Neural crest cell (in vitro differentiated cells): ENCODE results near the gene CFHR3. TPM values are rescaled to one million over a fixed set of nuclear protein-coding genes. Genes with fewer than 3 reads are reported as not detected.
A peak's percentile ranks its signal among the peaks of the same experiment; 100 is the strongest.

Source experiments
- DNase-seq: peaks from one replicate; pipeline ENCODE4 v3.0.0; 2021; ENCODE audit warnings: low read depth, mixed read lengths, low spot score
- H3K27ac Mint-ChIP-seq: one replicate; pipeline ENCODE4 v1.8.0; 2021; ENCODE audit warnings: mild to moderate bottlenecking, mixed read lengths; ENCODE audit not compliant: unreplicated experiment
- H3K27me3 Mint-ChIP-seq: 2 replicates; pipeline ENCODE4 v1.8.0; 2021; ENCODE audit warnings: low read depth, mild to moderate bottlenecking, mixed read lengths
- H3K36me3 Mint-ChIP-seq: 2 replicates; pipeline ENCODE4 v1.8.0; 2021; ENCODE audit warnings: low read depth, mild to moderate bottlenecking, mixed read lengths
- H3K4me1 Mint-ChIP-seq: 2 replicates; pipeline ENCODE4 v1.8.0; 2021; ENCODE audit warnings: mixed read lengths
- H3K4me3 Mint-ChIP-seq: one replicate; pipeline ENCODE4 v1.8.0; 2021; ENCODE audit warnings: mild to moderate bottlenecking, mixed read lengths
- H3K9me3 Mint-ChIP-seq: 2 replicates; pipeline ENCODE4 v1.8.0; 2021; ENCODE audit warnings: mixed read lengths
- long read RNA-seq: library from polyadenylated mRNA; unstranded; transcript quantifications from one replicate; pipeline ENCODE4 v2.0.0, GENCODE V29; 2020
- total RNA-seq: library from RNA; stranded (reverse); gene quantifications from 2 replicates; pipeline ENCODE4 v1.2.1, GENCODE V29; 2021
- TF ChIP-seq, protein P1 (sequence below): fragments of 200-600 bp; sonication (generic); conservative IDR thresholded peaks from 2 replicates; pipeline ENCODE4 v1.5.0; 2021; ENCODE audit warnings: antibody characterized with exemption, mild to moderate bottlenecking

The CFHR3 gene
- 0.82 and 0.86 TPM in 2 replicates for total RNA-seq
- long read RNA-seq, partial matches to known transcripts: 0 of 1 reads
- long read RNA-seq, other reads (novel, unspliced or antisense): 1 of 1 reads

DNA sequence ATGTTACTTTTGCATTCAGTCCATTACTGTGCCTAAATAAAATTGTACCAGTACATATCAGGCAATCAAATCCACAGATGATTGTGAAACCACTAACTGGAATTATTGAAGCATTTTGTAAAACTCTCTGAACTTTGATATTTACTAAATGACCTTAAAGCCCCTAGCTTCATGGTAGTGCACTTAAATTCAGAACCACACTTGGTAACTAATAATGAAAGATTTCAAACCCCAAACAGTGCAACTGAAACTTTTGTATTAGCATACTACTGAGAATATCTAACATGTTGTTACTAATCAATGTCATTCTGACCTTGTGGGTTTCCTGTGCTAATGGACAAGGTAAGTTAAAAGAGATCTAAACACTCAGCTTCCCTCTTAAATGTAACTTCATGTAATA is at the start of gene CFHR3:
Gene CFHR3, plus strand, starts transcription at position 238 of the 400 bp plus-strand sequence. Its CDS starts 47 bp downstream, at position 285.
- no peaks in the 10 kb centered on the region for H3K9me3 Mint-ChIP-seq
- TF ChIP-seq, protein P1, sequence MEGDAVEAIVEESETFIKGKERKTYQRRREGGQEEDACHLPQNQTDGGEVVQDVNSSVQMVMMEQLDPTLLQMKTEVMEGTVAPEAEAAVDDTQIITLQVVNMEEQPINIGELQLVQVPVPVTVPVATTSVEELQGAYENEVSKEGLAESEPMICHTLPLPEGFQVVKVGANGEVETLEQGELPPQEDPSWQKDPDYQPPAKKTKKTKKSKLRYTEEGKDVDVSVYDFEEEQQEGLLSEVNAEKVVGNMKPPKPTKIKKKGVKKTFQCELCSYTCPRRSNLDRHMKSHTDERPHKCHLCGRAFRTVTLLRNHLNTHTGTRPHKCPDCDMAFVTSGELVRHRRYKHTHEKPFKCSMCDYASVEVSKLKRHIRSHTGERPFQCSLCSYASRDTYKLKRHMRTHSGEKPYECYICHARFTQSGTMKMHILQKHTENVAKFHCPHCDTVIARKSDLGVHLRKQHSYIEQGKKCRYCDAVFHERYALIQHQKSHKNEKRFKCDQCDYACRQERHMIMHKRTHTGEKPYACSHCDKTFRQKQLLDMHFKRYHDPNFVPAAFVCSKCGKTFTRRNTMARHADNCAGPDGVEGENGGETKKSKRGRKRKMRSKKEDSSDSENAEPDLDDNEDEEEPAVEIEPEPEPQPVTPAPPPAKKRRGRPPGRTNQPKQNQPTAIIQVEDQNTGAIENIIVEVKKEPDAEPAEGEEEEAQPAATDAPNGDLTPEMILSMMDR: no peak
- no peak within 1 kb of the TSS for H3K27ac Mint-ChIP-seq
- no peak for DNase-seq
- H3K4me1 Mint-ChIP-seq: no peaks in the 10 kb centered on the region
- H3K27me3 Mint-ChIP-seq: no peaks in the 10 kb centered on the region
- no peak within 1 kb of the TSS for H3K4me3 Mint-ChIP-seq
- no peaks in the 10 kb centered on the region for H3K36me3 Mint-ChIP-seq

DNA sequence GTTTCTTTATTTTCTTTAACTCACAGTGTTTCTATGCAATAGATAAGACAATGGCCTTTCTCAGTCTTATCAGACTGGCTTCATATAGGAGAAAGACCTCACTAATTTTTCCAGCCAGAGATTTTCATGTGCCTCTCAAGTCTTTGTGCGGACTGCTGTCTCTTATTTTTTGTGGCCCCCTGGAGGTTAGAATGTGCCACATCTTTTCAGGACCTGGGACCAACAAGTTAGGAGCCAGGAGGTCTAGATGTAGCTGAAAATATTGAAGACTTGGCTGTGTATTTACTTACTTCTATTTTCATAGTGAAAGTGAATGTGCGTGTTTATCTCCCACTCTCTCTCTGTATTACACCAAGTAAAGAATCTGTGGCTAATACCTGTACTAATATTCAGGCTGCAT is 42.1 kb upstream of the CFHR3 start:
- DNase-seq: no peak
- Mint-ChIP-seq H3K9me3 (peaks cover 7% of the 10 kb centered on the region), H3K27me3 (no peaks in the 10 kb centered on the region), H3K4me1 (peaks cover 5% of the 10 kb centered on the region), H3K27ac (no peak overlapping the region), H3K36me3 (peaks cover 3% of the 10 kb centered on the region), H3K4me3 (no peak overlapping the region)
- TF ChIP-seq, protein P1: peak; percentile 16

DNA sequence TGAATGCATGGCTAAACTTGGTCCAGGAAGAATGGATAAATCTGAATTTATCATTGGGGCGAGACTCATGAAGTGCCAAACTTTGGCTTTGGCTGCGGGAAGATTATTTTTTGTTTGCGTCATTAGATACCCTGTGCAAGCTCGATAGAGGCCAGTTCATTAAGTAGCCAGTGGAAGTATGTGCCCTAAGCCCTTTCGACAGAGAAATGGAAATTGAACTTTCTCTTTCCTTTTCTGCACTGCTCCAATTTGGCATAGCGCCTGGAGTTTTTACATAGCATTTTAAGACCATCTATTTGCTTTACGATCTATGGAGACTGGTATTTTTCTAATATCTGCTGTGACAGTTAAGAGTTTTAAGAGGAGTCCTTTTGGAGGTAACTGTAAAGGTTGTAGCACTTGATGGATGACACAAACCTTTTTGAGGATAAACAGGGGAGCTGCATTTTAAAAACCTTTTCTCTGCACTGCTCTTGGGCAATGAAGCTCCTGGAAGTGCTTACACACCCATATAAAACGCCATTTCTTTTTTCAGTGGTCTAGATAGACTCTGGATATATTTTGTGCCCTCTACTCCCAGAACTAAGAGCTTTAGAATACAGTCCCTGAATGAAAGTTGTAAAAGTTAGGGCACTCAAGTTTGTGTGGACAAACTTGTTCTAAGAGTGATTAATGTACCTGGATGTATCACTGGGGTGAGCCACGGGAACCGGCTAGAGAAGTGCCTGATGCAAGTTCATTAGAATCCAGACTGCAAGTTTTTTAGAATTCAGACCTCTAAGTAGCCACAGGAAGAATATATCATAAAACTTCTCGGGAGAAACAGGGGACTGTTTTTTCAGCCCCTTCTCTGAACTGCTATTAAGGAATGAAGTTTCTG is 41.3 kb upstream of the CFHR3 start:
- Mint-ChIP-seq H3K4me3 (no peak overlapping the region), H3K4me1 (peaks cover 5% of the 10 kb centered on the region), H3K27me3 (no peaks in the 10 kb centered on the region), H3K27ac (no peak overlapping the region), H3K36me3 (peaks cover 3% of the 10 kb centered on the region), H3K9me3 (peaks cover 12% of the 10 kb centered on the region)
- no peak for DNase-seq
- TF ChIP-seq, protein P1: no peak

DNA sequence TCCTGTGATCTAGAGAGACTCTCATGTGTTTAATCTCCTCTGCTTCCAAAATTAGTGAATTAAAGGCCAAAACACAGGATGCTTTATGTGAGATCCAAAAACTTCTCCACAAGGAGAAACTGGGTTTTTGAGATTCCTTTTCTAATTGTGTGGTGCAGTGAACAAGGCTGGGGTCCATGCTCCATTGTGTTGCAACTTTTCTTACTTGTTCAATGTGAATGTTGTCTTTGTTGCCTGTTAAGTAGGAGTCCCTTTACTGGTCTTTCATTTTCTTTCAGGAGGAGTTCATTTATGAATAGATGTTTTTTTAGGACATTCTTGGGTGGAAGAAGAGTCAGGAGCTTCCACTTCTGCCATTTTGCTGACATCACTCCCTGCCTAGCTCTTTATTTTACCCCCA is 40.6 kb upstream of the CFHR3 start:
- Mint-ChIP-seq H3K36me3 (peaks cover 3% of the 10 kb centered on the region), H3K9me3 (peaks cover 12% of the 10 kb centered on the region), H3K4me3 (no peak overlapping the region), H3K27ac (no peak overlapping the region), H3K27me3 (no peaks in the 10 kb centered on the region), H3K4me1 (peaks cover 5% of the 10 kb centered on the region)
- TF ChIP-seq, protein P1: no peak
- no peak for DNase-seq

DNA sequence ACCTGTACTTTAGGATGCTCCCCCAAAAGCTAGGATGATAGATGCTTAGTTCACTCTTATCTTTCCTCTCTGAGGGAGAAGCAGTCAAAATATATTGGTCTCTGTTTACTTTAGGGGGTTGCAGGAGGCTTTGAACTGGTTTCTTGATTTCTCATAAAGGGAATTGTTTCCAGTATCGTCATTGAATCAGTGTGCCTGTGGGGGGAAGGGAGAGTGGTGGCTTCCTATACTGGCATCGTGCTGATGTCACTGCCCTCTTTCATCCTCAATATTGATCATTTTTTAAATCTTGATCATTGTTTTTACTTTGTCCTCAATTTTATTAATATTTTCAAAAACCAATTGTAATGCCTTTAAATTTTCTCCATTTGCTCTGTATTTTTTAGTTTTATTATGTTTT is 40.2 kb upstream of the CFHR3 start:
- Mint-ChIP-seq H3K36me3 (peaks cover 6% of the 10 kb centered on the region), H3K27me3 (no peaks in the 10 kb centered on the region), H3K27ac (no peak overlapping the region), H3K4me3 (no peak overlapping the region), H3K4me1 (peaks cover 5% of the 10 kb centered on the region), H3K9me3 (peaks cover 16% of the 10 kb centered on the region)
- TF ChIP-seq, protein P1: no peak
- DNase-seq: no peak
